EH (cell line): ENCODE measurements around the gene NCS1.
"Not testable (repeated sequence)": the region's sequence is repeated elsewhere in the genome, so short reads cannot be mapped to it uniquely, and the experiment has no call there.

ENCODE experiments used
- DNase-seq: peaks from one replicate; pipeline ENCODE4 v3.0.0-alpha.2; 2015; ENCODE audit warnings: low read depth

NCS1 gene

DNA sequence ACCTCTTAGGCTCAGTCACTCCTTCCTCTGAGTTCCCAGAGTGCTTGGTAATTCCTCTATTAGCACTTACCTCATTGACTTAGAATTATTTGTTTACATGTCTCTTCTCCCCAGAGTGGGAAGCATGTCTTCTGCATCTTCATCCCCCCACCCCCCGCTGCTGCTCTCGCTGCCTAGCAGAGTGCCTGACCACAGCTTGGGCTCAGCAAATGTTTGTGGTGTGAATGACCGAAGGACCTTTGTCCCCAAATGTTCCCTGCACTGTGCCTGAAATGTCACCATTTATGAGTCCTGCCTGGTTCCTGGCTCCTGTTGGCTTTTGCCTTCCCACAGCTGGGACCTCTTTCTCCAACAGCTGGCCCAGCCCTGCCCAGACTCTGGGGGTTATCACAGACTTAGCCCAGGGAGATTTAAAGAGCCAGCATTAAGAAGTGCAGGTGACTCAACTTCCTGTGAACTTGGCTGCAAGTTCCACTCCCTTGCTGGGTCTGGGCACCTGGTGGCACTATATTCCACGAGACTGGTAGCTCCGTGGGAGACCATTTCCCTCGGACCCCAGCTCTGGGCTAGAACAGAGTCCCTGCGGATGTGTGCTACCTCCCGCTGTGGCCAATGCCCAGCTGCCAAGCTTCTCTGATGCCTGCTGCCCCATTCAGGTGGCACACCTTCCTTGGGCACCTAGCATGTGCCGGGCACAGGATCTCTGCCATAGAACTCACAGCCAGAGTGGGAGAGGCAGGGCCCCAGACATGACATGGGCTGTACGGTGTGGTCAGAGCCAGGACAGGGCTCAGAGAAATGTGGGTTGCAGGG is 91.6 kb downstream of the NCS1 start:
- no peak for DNase-seq

DNA sequence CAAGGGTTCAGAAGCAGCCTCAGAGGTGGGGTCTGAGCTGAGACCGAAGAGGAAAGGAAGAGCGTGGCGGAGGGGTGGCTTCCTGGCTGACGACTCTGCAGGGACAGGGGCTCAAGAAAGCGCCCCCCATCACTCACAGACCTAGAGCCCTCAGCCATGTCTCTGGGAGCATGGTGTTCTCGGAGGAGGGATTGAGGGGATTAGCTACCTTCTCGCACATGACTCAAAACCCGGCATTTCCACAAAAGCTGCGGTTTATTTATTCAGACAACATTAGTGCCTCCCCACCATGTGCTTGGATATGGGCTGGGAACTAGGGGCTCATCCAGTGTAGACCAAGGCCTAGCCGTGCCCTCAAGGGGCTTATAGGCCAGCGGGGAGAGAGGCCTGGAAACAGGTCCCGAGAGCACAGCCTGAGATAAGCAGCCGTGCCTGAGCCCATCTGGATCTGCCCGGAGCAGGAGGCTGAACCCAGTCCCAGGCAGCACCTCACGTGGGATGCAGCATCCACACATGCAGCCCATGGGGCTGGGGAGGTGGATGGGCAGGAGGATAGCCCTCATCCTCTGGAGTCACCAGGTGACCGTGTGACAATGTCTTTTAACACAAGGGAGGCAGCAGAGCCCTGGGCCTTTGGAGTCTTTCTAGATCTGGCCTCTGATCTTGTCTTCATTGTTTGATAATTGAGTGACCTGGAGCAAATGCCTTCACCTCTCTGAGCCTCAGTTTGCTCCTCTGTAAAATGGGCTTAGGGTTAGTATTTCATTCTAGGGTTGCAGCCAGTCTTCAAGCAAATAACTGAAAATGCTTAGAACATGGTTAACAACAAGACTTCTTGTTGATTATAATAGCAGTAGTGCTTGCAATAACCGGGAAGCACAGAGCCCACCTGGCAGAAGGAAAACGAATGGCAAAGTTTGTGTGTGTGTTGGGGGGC is 92.5 kb downstream of the NCS1 start:
- no peak for DNase-seq

DNA sequence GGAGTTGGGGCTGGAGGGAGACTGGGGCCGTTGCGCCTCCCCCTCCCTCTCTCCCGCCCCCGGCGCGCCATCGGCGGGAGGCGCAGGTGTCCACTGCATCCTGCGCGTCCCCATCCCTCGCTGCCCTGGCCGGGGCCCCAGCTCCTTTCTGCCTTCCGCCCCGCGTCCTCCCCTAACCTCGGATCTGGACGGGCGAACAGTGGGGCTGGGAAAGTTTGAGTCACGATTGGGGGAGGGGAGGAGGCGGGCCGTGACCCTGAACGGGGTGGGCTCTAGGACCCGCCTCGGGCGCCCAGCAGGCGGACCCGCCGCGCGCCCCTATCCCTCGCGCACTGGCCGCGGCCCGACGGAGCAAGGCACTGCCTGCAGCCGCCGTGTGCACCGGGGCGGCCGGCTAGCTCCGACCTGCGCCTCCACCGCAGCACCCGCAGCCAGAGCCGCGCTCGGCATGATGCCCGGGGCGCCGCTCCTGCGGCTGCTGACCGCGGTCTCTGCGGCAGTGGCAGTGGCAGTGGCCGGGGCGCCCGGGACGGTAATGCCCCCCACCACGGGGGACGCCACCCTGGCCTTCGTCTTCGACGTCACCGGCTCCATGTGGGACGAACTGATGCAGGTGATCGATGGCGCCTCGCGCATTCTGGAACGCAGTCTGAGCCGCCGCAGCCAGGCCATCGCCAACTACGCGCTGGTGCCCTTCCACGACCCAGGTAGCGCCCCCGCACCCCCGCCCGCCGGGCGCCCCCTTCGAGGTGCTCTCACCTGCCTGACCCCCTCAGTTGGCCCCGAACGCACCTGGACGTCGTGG is 93.4 kb downstream of the NCS1 start, which contains the start of gene HMCN2:
HMCN2 (plus strand) TSS at position 330 of the 805 bp plus-strand sequence; CDS start at position 449, 119 bp downstream.
- DNase-seq: no peak

DNA sequence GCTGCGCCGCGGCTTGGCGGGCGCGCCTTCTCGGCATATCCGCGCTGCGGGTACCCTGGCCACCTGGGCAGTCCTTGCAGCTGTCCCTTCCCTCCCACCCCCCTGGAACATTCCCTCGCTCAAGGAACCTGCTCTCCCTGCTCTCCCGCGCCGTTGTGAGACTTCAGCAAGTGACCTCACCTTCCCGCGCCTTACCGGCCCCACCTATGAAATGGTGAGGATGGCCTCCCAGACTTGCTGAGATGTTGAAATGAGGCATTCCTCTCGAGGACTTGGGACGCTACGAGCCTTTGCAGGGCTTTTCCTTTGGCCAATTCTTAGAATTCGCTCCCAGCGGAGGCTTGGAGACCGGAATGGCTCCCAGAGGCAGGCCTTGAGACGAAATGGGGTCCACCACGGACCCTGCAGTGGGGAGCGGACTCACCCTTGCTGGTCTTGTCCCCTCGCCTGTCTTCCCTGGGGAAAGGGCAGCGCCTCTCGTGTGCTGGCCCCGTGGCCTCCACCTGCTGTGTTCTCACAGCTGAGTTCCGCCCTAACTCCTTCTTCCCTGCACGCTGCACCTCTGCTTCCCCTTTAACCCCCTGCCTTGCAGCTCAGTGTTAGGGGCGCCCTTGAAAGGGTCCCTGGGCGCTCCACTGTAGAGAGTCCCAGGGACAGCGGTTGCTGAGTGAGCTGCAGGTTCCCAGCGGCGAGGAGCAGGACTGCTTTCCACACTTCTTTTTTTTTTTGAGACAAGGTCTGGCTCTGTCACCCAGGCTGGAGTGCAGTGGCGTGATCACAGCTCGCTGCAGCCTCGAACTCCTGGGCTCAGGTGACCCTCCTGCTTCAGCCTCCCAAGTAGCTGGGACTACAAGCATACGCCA is 94.3 kb downstream of the NCS1 start:
- no peak for DNase-seq

DNA sequence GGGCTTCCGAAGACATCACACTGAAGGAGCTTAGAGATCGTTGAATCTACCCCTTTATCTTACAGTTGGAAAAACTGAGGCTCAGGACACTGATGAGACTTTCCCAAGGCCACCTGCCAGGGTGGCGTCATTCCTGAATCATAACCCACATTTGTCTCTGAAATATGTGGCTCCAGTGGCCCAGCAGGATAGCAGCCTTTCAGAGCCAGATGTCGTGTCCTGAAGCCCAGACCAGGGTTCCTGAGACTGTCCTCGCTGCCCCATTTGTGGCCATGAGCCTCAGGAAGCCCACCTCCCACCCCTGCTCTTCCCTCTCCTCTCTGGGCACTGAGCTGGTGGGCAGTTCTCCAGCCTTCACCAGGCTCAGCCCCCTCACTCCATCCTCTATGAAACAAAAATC is 95.7 kb downstream of the NCS1 start:
- DNase-seq: no peak

DNA sequence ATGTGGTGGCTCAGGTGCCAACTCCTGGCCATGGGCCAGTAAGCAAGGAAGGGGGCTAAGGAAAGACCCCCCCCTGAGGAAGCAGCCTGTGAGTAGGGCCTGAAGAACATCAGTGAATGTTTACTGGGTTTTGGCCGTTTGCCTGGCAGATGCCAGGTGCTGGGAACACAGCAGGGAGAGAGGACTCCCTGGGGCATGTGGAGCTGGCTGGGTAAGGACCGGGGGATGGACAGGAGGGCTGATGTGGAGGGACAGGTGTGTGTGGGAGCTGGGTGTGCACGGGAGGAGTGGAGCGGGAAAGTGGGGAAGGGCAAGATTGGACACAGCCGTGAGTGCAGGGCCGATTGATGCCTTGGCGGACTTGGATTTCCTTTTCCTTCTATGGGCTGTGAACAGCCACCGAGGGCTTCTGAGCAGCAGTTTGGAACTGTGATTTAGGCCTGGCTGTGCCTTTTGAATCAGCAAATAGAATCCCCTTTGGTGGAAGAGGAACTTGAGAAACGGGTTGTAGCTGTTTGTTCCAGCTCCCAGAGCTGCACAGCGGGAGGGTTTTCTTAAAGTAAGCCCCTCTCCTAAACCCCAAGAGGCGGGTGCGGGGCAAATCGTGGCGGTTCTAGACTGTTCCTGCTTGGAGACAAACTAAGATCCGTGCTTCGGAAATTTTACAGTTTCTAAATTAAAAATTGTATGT is 96.5 kb downstream of the NCS1 start:
- DNase-seq: no peak

DNA sequence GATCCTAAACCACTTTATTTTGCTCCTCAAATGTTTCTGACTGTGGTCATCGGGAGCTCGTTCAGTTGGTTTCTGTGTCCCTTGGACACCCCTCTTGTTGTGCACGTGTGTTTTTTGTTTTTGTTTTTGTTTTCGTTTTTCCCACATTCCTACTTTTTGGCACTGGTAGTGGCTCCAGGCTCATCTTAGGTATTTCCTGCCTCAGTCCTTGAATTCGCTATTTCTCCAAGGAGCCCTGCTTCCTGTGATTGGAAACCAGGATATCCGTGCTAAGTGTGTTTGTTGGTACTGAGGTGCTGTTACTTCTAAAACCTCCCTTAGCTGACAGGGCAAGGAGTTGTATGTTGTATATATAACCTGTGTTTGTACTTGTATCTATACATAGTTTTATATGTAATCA is 99.3 kb downstream of the NCS1 start:
- DNase-seq: no peak

DNA sequence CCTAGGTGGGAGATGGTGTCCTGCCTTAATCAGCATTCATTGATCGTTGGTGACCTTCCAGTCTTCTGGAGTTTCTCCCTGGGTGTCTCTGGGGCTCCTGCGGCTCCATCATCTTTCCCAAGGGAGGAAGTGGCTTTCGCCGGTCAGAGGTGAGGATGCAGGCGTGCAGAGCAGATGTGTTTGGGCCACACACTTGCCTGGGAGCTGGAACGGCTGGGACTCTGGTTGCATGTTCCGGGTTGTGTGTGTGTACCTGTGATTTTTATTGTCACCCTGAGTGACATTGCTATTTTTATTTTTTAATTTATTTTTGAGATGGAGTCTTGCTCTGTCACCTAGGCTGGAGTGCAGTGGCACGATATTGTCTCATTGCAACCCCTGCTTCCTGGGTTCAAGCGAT is 103.0 kb downstream of the NCS1 start:
- no peak for DNase-seq

DNA sequence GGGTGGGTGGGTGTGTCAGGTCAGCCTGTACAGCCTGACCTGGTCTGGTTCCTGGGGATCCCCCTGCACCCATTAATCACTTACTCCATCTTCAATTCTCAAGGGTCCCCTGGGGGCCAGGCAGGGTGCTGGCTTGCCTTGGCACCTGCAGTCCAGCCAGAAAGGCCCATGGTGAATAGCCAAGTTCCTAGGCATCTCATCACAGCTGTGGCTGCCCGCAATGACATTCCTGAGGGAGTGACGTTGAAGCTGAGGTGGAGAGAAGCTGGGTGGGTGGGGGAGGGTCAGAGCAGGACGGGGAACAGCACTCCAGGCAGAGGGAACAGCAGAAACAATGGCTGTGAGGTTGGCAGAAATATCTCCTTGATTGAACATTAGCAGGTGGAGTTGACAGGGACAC is 103.9 kb downstream of the NCS1 start:
- DNase-seq: peak; percentile 81

DNA sequence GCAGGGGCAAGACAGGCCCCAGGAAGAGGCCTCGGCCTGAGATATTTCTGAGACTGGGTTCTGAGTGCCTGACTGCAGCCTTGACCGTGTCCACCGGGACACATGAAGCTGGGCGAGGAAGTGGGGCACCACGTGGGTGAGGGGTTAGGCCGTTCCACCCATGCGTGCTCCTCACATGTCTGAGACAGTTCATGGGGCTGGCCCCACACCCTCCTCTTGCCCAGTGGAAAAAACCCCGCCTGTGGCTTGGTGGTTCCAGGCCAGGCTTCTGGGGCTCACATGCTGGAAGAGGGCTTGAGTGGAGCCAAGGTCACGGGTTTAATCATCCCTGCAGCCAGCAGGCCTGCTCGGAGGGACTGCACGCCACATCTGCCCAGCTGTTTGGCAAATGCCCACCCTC is 104.8 kb downstream of the NCS1 start:
- no peak for DNase-seq

DNA sequence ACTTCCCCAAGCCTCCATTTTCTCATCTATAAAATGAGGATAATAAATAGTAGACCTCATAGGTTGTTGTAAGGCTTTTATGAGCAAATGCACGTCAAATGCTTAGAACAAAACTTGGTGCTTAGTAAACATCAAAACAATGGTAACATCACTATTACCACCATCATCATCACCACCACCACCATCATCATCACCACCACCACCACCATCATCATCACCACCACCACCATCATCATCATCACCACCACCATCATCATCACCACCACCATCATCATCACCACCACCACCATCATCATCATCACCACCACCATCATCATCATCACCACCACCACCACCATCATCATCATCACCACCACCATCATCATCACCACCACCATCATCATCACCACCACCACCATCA is 105.3 kb downstream of the NCS1 start:
- not testable (repeated sequence) for DNase-seq

DNA sequence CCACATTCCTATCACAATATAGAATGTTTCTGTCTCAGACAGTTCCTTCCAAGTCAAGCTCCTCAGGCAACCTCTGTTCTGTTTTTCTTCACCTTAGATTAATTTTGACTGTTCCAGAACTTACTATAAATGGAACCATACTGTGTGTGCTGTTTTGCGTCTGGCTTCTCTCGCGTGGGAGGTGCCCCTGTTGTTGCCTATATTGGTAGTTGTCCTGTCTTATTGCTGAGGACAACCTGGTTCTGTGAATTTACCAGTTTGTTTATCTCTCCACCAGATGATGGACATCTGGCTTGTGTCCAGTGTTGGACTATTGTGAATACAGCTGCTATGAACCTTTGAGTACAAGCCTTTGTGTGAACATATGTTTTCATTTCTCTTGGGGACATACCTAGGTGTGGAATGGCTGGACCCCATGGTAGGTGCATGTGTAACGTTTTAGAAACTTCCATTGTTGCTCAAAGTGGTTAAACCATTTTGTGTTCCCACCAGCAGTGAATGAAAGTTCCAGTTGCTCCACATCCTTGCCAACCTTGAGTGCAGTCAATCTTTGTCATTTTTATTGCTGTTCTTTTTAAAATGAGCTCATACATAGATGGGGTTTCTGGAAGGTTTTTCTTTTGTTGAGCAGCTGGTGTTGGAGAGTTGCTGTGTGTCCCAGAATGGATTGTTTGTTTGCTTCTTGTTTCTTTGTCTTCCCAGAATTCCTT is 111.5 kb downstream of the NCS1 start:
- no peak for DNase-seq

DNA sequence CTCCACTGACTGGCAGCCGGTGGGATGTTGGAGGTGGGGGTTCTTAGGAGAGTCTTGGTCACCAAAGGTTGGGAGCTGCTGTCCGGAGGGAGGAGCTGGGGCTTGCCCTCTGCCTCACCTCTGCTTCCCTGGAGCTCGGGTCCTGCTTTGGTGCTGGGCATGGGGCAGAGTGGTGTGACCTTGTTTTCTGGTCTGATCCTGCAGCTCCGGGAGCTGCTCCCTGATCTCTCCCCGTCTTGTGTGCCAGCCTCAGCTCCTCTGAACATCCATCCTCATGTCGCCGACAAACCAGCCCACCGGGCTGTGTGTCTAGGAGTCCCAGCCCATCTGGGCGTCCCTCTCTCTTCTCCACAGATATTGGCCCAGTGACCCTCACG is 112.0 kb downstream of the NCS1 start:
- DNase-seq: no peak

DNA sequence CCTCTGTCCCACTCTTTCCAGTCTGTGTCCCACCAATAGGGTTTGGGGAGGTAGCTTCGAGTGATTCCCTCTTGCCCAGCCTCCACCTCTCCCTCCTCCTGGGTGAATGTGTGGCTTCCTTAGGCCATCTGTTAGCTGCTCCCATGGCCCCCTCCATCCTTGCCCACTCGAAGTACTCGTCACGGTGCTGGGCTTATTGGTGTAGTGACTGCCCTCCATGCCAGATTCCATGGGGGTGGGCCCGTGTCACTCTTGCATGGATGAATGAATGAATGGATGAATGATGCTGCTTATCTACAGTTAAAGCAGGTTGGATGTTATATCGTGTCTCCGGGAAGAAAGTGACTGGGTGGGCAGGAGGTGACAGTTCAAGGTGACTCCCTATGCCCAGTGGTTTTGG is 112.5 kb downstream of the NCS1 start:
- DNase-seq: no peak

DNA sequence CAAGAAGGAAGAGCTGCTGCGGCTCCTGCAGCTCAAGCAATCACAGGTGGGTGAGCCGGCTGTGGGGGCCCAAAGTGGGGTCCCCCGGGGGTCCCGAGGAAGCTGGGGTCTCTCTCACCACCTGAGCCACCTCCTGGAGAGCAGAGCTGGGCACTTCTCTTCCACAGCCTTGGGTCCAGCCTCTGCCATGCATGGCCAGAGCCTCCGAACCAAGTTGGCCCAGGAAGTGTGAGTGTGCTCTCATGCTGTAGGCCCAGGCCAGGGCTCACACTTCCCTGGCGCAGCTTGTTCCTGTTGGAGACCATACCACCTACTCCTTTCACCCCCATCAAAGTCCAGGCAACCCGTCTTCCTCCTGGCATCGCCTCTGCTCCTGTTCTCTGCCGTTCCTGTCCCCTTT is 113.1 kb downstream of the NCS1 start:
- no peak for DNase-seq

DNA sequence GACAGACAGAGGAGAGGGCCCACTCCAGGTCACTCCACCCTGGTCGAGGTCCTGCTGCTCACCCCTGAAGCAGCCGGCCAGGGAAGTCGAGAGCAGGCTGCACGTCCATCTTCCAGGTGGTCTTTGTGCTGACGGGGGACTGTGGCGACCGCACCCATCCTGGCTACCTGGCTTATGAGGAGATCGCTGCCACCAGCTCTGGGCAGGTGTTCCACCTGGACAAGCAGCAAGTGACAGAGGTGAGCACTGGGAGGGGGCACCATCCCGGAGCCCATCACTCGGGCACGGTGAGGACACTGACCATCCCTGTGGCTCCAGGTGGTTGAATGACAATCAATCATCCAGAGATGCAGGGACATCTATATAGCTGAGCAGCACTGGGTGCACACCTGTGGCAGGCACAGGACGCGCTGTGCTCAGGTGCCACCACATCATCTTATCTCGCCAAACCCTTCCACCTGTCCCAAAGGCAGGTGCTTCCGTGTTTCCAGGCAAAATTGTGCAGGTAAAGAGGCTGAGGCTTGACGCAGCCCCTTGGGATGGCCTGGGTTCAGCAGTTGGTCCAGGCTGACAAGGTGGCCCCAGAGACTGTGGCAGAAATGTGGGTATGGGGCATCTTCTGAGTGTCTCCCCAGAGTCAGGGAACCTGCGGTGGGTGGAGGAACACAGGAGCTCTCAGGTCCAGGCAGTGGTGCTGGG is 114.0 kb downstream of the NCS1 start:
- DNase-seq: no peak
